T-helper 2 cell (primary cell): ENCODE results near the gene OCA2.

Source experiments
- DNase-seq, 5 experiments: peaks; one replicate each; pipeline versions ENCODE4 v3.0.0 to v3.0.0-alpha.2; 2012 to 2022

The OCA2 gene

GRCh38 chr15:27935328-27935727, 163.8 kb downstream of the OCA2 start:
- DNase-seq, result no peak

- DNase-seq, result no peak
These were observed 164.3 kb downstream of the OCA2 start for GRCh38 chr15:27934782-27935181.

- DNase-seq, result no peak
These were observed 165.6 kb downstream of the OCA2 start for GRCh38 chr15:27933562-27933961.

DNA sequence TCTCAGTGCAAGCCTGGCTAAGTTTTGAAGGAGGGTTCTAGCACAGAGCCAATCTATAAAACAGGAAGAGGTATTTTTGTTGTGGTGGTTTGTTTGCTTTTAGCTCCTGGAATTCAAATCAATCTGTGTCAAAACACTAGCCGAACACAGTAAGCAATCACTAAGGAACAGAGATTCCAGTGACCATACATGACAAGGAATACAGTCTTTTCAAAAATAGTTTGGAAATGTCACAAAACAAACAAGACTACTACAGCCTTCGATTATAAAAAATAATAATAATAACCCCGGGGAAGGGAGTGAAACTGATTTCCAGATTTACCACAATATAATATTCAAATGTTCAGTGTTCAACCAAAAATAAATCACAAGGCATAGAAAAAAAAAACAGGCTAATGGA, 166.5 kb downstream of the OCA2 start:
- DNase-seq, result no peak

DNA sequence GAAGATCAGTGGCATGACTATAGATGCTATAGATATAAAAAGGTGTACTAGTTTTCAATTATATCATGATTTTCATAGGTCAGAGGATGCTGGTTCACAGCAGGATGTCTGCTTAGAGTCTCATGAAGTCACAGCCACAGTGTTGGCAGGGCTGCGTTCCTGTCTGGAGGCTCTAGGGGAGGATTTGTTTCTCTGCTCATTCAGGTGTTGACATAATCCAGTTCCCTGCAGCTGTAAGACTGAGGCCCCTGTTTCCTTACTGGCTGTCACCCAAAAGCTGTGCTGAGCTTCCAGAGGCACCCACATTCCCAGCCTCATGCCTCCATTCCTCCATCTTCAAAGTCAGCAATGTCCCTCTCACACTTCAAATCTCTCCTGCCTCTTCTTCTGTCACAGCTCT, 170.7 kb downstream of the OCA2 start:
- DNase-seq, result no peak

DNA sequence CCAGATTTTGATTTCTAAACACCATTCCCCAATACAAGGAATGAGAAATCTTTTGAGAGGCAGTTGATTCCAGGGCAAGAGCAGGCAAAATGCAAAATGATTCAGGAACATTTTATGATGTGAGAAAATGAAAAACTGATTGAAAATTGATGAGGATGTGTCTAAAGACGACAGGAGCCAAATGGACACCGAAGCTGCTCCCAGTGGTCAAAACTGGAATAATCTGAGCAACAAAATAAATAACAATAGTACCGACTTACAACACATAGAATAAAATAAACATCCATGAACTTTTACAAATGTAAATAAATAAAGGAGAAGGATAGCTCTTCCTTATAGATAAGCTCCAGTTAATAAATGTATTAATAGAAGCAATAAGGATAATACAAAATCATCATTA, 186.8 kb downstream of the OCA2 start:
- no peak for DNase-seq

DNA sequence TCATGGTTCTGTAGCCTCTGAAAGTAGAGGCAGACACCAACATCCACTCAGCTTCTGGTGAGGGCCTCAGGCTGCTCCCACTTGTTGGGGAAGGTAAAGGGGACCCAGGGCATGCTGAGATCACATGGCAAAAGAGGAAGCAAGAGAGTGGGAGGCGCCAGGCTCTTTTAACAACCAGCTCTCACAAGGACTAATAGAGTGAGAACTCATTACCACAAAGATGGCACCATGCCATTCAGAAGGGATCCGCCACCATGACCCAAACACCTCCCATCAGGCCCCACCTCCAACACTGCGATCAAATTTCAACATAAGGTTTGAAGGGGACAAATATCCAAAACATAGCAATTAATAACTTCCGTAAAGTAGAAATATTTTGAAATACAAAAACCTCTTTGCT, 192.3 kb downstream of the OCA2 start:
- no peak for DNase-seq

DNA sequence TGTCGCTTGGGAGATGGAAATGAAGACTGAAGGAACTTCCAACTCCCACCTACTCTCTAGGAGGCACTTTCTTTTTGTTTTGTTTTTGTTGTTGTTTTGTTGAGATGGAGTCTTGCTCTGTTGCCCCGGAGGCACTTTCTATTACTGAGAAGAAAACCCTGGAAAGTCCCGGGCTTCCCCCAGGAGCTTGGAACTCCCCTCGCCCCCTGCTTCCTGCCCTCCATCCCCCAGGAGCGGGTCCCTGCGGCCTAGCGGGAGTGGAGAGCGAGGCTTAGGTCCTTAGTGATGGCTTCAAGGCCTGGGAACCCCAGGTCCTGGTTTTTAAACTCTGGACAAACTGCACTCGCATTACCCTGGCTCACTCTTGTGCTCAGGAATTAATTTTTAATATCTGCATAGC, 195.7 kb downstream of the OCA2 start:
- no peak for DNase-seq

DNA sequence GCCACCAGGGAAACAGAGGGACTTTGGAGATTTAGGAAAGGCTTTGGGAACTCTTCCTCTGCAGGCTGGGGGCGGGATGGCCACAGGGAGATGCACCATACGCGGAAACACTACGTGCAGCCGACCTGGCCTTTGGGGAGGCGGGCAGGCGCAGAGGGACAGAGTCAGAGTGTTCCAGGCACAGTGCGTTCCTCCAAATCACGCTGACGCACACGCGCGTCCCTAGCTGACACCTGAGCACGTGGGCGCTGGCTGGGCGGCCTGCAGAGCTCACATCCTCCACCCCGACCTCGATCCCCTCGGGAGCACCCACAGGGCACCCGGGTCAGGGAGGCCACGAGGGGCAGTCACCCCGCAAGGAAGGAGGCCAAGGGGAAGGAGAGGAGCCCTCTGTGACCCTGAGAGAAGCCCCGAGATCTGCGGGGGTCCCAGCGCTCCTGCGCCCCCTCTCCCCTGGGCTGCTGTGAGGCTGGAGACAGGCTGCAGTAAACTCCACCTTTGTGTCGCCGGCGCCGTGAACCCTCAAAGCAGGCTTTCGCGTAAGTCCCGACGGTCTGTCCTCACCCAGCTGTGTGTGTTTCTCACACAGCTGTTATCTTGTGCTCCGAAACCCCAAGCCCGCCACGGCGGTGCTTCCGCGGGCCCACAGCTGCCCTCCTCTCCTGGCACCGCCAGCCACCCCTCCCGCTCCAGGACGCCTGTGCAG, 196.3 kb downstream of the OCA2 start:
- DNase-seq, result no peak

DNA sequence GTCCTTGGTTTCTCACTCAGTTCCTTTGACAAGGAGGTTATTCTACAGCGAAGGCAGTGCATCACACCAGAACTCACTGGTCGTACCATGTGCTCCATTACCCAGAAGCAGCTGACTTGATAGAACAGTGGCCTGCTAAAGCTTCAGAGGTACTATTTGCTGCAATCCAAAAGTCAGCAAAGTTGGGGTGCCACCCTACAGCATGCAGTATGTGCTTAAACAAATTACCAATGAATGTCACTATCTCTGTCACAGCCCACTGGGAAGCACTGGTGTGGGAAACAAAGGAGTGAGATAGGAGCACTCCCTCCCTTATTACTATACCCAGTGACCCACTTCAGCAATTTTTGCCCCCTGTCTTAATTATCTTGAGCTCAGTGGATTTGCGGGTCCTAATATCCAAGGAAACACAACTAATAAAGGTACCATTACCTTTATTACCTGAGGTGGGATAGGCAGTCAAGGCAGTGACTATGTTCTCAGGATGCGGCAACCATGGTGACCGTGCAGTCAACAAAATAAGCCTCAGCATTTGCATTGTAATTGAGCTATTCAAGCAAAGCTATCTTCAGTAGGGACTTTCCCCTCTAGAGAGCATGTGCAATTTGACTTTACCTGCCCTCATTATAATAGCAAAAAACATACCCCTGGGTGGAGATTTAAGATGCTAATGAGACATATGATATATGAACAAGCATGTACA, 199.4 kb downstream of the OCA2 start:
- no peak for DNase-seq

GRCh38 chr15:27897481-27897880, 201.6 kb downstream of the OCA2 start:
- no peak for DNase-seq

- DNase-seq, result no peak
These were observed 204.5 kb downstream of the OCA2 start for GRCh38 chr15:27894645-27895044.

DNA sequence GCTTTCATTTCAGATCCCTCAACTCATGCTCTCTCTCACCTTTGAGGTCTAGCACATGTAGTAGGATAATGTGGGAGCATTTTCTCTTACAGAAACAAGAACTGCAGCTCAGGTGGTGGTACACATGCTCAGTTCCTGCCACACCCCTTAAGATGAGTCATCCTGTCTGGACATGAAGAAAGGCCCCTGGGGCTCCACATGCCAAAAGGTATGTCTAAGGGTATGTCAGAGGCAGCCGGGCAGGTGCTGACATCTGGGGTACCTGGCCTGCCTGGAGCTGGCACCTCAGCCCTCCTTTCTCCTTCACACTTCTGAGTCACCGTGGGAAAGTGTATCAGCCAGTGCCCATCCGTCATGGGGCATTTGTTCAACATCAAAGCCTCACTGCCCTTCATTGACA, 209.9 kb downstream of the OCA2 start:
- no peak for DNase-seq

GRCh38 chr15:27885201-27885600, 213.9 kb downstream of the OCA2 start:
- DNase-seq, result no peak

DNA sequence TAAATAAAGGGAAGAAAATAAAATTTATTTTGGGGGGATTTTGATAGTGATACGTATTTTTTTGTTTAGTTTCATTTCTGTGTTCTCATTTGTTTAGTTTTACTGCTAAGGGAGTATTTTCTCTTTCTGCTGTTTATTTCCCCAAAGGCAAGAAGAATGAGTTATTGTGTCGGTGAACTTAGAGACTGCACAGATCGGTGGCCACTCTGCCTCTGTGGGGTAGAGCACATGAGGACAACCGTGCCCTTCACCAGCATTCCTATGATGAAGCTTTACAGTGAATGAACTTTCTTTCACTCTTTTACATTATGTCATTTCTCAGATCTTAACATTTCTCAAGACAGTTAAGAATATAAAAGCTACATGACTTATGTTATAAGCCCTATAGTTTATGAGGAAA, 214.4 kb downstream of the OCA2 start:
- no peak for DNase-seq

DNA sequence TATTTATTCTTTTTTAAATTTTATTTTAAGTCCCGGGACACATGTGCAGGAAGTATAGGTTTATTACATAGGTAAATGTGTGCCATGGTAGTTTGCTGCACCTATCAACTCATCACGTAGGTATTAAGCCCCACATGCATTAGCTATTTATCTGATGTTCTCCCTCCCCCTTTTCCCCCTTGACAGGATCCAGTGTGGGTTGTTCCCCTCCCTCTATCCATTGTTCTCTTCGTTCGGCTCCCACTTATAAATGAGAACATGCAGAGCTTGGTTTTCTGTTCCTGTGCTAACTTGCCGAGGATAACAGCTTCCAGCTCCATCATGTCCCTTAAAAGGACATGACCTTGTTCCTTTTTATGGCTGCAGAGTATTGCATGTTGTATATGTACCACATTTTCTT, 220.3 kb downstream of the OCA2 start:
- DNase-seq, result no peak

- DNase-seq, result no peak
These were observed 225.3 kb downstream of the OCA2 start for GRCh38 chr15:27873828-27874227.

DNA sequence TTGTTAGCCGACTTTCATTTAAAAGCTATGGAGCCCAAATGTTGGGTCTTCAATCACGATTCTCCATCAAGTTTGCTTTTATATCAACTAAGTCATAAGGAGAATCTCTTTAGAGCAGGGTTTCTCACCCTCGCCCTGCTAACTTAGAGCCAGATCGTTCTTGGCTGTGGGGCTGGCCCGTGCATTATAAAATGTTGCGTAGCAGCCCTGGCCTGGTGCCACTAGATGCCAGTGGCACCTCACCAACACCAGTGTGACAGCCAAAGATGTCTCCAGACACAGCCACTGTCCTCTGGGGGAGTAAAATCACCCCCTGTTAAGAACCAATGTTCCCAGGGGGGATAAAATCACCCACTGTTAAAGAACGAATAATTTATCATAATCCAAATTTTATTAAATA, 226.1 kb downstream of the OCA2 start:
- DNase-seq, result no peak

DNA sequence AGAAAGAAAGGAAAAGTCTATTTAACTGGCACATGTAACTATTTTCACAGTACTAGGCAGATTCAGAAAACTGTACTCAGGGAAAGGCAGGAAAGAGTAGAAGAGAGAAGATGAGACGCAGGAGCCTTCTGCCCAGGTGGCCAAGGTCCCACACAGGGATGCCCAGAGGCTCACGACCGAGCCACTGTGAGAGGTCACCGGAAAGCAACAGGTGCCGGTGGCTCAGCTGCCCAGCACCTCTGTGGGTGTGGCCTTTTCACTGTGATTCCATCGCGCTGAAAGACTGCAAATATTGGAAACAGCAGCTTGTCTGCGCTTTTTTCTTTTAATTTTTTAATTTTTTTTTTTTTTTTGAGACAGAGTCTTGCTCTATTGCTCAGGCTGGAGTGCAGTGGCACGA, 226.8 kb downstream of the OCA2 start:
- DNase-seq, result no peak

- no peak for DNase-seq
These were observed 227.2 kb downstream of the OCA2 start for GRCh38 chr15:27871902-27872260.

DNA sequence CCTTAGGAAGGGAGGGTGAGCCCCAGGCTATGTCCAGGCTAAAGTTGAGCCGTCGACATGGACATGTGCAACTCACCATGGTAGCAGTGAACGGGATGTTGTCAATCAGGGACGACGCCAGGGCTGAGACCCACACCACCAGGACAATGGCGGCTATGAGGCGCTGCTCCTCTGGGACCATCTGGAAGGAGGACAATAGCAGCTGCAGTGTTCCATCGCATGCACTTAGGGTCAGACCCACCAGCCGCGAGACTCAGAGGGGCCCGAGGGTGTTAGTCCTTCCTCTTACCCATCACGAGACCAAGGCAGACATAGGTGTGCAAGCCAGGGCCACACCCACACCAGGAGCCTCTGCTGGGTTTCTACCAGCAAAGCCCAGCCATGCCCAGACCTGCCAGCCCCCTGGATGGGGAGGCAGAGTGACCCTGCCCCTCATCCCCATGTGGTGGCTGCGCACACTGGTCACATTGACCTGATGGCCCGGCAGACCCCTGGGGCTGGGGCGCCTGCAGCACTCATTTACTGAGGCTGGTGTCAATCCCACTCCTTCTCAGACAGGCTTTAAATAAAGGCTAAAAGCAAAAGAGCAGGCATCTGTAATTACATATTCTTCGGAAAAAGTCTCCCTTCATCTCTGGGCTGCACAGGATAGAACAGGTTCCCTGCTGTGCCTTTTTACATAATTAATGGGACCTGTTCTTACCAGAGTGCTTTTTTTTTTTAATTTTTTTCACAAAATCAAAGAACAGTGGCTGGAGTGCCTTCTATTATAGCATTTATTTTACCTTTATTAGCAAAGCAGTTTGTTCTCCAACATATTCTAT, 227.8 kb downstream of the OCA2 start:
- no peak for DNase-seq

GRCh38 chr15:27870320-27870719, 228.8 kb downstream of the OCA2 start:
- DNase-seq, result no peak

GRCh38 chr15:27869697-27870281, 229.3 kb downstream of the OCA2 start:
- no peak for DNase-seq
